ENCODE results near the gene SLC25A38.

DNA sequence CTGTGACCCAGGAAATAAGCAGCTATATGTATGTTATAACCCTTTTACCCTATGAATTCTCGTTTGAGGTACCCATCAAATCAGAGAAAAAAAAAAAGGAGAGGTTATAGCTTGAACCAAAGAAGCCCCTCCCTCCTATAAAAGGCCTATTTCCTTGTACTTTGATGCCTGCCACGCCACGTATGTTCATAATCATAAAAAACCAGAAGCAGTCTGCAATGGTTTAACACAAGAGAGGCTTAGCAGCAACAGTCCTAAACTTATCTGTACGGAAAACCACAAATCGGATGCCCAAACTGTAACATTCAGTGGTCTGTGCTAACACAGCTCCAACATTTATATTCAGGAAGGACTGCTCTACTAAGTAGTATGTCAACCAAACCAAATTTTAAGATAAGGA, 32.5 kb upstream of the SLC25A38 start:
- TF ChIP-seq, protein P1, sequence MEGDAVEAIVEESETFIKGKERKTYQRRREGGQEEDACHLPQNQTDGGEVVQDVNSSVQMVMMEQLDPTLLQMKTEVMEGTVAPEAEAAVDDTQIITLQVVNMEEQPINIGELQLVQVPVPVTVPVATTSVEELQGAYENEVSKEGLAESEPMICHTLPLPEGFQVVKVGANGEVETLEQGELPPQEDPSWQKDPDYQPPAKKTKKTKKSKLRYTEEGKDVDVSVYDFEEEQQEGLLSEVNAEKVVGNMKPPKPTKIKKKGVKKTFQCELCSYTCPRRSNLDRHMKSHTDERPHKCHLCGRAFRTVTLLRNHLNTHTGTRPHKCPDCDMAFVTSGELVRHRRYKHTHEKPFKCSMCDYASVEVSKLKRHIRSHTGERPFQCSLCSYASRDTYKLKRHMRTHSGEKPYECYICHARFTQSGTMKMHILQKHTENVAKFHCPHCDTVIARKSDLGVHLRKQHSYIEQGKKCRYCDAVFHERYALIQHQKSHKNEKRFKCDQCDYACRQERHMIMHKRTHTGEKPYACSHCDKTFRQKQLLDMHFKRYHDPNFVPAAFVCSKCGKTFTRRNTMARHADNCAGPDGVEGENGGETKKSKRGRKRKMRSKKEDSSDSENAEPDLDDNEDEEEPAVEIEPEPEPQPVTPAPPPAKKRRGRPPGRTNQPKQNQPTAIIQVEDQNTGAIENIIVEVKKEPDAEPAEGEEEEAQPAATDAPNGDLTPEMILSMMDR (IDR thresholded peaks at IDR 0.05; ENCODE audit: poor library complexity, severe bottlenecking) = no peak
- TF ChIP-seq EP300 (conservative IDR thresholded peaks at IDR 0.05; ENCODE audit: poor library complexity, severe bottlenecking) (no peak), SMC3 (conservative IDR thresholded peaks at IDR 0.05; ENCODE audit: poor library complexity) (no peak), EZH2 (IDR thresholded peaks at IDR 0.05; ENCODE audit: borderline replicate concordance, insufficient read depth, low read length, poor library complexity, severe bottlenecking) (no peak), POLR2AphosphoS5 (IDR thresholded peaks at IDR 0.05) (no peak), RAD21 (conservative IDR thresholded peaks at IDR 0.05) (no peak), TAF1 (IDR thresholded peaks at IDR 0.05; ENCODE audit: low read depth) (no peak), MXI1 (conservative IDR thresholded peaks at IDR 0.05; ENCODE audit: poor library complexity, severe bottlenecking) (no peak)
- TF ChIP-seq, protein P2, sequence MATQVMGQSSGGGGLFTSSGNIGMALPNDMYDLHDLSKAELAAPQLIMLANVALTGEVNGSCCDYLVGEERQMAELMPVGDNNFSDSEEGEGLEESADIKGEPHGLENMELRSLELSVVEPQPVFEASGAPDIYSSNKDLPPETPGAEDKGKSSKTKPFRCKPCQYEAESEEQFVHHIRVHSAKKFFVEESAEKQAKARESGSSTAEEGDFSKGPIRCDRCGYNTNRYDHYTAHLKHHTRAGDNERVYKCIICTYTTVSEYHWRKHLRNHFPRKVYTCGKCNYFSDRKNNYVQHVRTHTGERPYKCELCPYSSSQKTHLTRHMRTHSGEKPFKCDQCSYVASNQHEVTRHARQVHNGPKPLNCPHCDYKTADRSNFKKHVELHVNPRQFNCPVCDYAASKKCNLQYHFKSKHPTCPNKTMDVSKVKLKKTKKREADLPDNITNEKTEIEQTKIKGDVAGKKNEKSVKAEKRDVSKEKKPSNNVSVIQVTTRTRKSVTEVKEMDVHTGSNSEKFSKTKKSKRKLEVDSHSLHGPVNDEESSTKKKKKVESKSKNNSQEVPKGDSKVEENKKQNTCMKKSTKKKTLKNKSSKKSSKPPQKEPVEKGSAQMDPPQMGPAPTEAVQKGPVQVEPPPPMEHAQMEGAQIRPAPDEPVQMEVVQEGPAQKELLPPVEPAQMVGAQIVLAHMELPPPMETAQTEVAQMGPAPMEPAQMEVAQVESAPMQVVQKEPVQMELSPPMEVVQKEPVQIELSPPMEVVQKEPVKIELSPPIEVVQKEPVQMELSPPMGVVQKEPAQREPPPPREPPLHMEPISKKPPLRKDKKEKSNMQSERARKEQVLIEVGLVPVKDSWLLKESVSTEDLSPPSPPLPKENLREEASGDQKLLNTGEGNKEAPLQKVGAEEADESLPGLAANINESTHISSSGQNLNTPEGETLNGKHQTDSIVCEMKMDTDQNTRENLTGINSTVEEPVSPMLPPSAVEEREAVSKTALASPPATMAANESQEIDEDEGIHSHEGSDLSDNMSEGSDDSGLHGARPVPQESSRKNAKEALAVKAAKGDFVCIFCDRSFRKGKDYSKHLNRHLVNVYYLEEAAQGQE (IDR thresholded peaks at IDR 0.05; ENCODE audit: borderline replicate concordance) = no peak

All from neural cell (in vitro differentiated cells).